ENCODE data around the gene TCP11.

TCP11 gene

GRCh38 chr6:35072698-35073055 lies 68.5 kb downstream of the TCP11 start:
- Histone ChIP-seq H2BK12ac (ENCODE audit: low read length) (no peak overlapping the region), H2BK15ac (ENCODE audit: low read length) (no peak overlapping the region), H2AFZ (ENCODE audit: low read length) (no peak overlapping the region), H3K9me3 (replicated peaks in 1 of 2; ENCODE audit: control insufficient read depth in 2 of 2, insufficient read depth in 1 of 2, low read depth in 1 of 2, low read length in 2 of 2) (no peaks in the 10 kb centered on the region), H3K79me1 (ENCODE audit: low read depth, low read length) (no peaks in the 10 kb centered on the region), H3K4me1 (ENCODE audit: control insufficient read depth in 2 of 2, insufficient read depth in 1 of 2, low read depth in 1 of 2, low read length in 2 of 2) (peaks cover 2 to 8% of the 10 kb centered on the region in 2 donors), H3K27me3 (ENCODE audit: control insufficient read depth in 3 of 3, insufficient read depth in 3 of 3, low read depth in 1 of 3, low read length in 3 of 3) (no peaks in the 10 kb centered on the region), H2BK120ac (ENCODE audit: low read depth, low read length) (no peak overlapping the region), H3K14ac (ENCODE audit: low read length) (no peak overlapping the region), H3K4ac (ENCODE audit: low read length) (no peak overlapping the region), H3K18ac (ENCODE audit: low read length) (no peak overlapping the region), H3K23ac (ENCODE audit: low read depth, low read length, poor library complexity) (no peak overlapping the region), H2AK5ac (ENCODE audit: low read depth, low read length) (no peak overlapping the region), H3K9ac (ENCODE audit: low read depth, low read length, poor library complexity) (no peak overlapping the region), H3K4me2 (ENCODE audit: insufficient read depth, low read length, poor library complexity, severe bottlenecking) (no peak overlapping the region), H2BK5ac (ENCODE audit: low read length) (no peak overlapping the region), H3K36me3 (replicated peaks in 1 of 2; ENCODE audit: control insufficient read depth in 2 of 2, insufficient read depth in 2 of 2, low read length in 2 of 2) (peaks cover 3 to 5% of the 10 kb centered on the region in 2 donors), H4K91ac (ENCODE audit: low read depth, low read length, poor library complexity) (no peak overlapping the region), H4K8ac (ENCODE audit: low read depth, low read length) (no peak overlapping the region), H3K4me3 (ENCODE audit: low read length in 2 of 2) (no peak overlapping the region), H3K27ac (replicated peaks; ENCODE audit: low read length) (no peak overlapping the region)
- no peak for DNase-seq (ENCODE audit: low spot score)
- WGBS, 2 donors (ENCODE audit: extremely low coverage in 2 of 2, insufficient read length in 2 of 2, insufficient replicate concordance in 1 of 2) = no CpG with 5 or more reads among the region's 9 CpGs

DNA sequence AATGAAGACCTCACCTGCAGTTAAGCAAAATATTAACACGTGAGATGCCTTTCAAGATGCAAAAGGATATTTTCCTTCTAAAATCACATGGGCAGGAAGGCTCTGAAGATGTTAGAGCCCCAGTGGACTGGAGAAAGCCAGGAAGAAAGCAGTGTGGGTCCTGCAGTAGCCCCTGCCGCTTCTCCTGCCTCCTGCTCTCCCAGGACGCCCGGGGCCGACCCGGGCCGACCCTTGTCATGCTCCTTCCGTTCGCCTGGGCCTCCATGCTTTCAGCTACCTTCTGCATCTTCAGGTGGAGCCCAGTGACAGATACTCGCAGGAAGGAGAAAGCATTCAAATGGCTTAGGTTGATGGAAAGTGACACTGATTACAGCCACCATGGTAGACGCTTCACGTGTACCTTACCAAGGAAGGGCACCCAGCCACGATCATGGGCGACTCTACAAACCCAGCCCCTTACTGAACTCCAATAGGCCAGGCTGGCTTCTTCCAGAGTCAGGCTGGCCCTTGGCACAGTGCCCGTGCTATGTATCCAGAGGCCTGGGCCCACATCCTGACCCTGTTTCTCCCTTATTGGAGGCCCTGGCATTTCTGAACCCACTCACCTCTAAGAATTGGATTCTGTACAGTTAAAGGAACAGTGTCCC lies 69.0 kb downstream of the TCP11 start:
- no peak for DNase-seq (ENCODE audit: low spot score)
- Histone ChIP-seq H3K9ac (ENCODE audit: low read depth, low read length, poor library complexity) (no peak overlapping the region), H2BK5ac (ENCODE audit: low read length) (peak overlapping the region; percentile 5), H3K9me3 (replicated peaks in 1 of 2; ENCODE audit: control insufficient read depth in 2 of 2, insufficient read depth in 1 of 2, low read depth in 1 of 2, low read length in 2 of 2) (no peaks in the 10 kb centered on the region), H3K4me3 (ENCODE audit: low read length in 2 of 2) (no peak overlapping the region), H3K4me2 (ENCODE audit: insufficient read depth, low read length, poor library complexity, severe bottlenecking) (no peak overlapping the region), H2BK15ac (ENCODE audit: low read length) (no peak overlapping the region), H3K27ac (replicated peaks; ENCODE audit: low read length) (no peak overlapping the region), H2AK5ac (ENCODE audit: low read depth, low read length) (no peak overlapping the region), H2BK120ac (ENCODE audit: low read depth, low read length) (no peak overlapping the region), H3K23ac (ENCODE audit: low read depth, low read length, poor library complexity) (no peak overlapping the region), H2BK12ac (ENCODE audit: low read length) (no peak overlapping the region), H4K91ac (ENCODE audit: low read depth, low read length, poor library complexity) (no peak overlapping the region), H3K36me3 (replicated peaks in 1 of 2; ENCODE audit: control insufficient read depth in 2 of 2, insufficient read depth in 2 of 2, low read length in 2 of 2) (peaks cover 3 to 5% of the 10 kb centered on the region in 2 donors), H3K79me1 (ENCODE audit: low read depth, low read length) (no peaks in the 10 kb centered on the region), H3K27me3 (ENCODE audit: control insufficient read depth in 3 of 3, insufficient read depth in 3 of 3, low read depth in 1 of 3, low read length in 3 of 3) (no peaks in the 10 kb centered on the region), H3K4me1 (ENCODE audit: control insufficient read depth in 2 of 2, insufficient read depth in 1 of 2, low read depth in 1 of 2, low read length in 2 of 2) (peaks cover 2 to 8% of the 10 kb centered on the region in 2 donors), H4K8ac (ENCODE audit: low read depth, low read length) (no peak overlapping the region), H3K14ac (ENCODE audit: low read length) (no peak overlapping the region), H3K4ac (ENCODE audit: low read length) (no peak overlapping the region), H2AFZ (ENCODE audit: low read length) (no peak overlapping the region), H3K18ac (ENCODE audit: low read length) (no peak overlapping the region)
- WGBS, 2 donors (ENCODE audit: extremely low coverage in 2 of 2, insufficient read length in 2 of 2, insufficient replicate concordance in 1 of 2) = no CpG with 5 or more reads among the region's 15 CpGs

- Histone ChIP-seq H2AK5ac (ENCODE audit: low read depth, low read length) (no peak overlapping the region), H3K9me3 (replicated peaks in 1 of 2; ENCODE audit: control insufficient read depth in 2 of 2, insufficient read depth in 1 of 2, low read depth in 1 of 2, low read length in 2 of 2) (no peaks in the 10 kb centered on the region), H2BK120ac (ENCODE audit: low read depth, low read length) (no peak overlapping the region), H3K79me1 (ENCODE audit: low read depth, low read length) (no peaks in the 10 kb centered on the region), H3K4me1 (ENCODE audit: control insufficient read depth in 2 of 2, insufficient read depth in 1 of 2, low read depth in 1 of 2, low read length in 2 of 2) (peaks cover 2 to 8% of the 10 kb centered on the region in 2 donors), H2AFZ (ENCODE audit: low read length) (no peak overlapping the region), H2BK5ac (ENCODE audit: low read length) (peak overlapping the region; percentile 5), H3K4me2 (ENCODE audit: insufficient read depth, low read length, poor library complexity, severe bottlenecking) (no peak overlapping the region), H3K23ac (ENCODE audit: low read depth, low read length, poor library complexity) (no peak overlapping the region), H2BK15ac (ENCODE audit: low read length) (no peak overlapping the region), H3K9ac (ENCODE audit: low read depth, low read length, poor library complexity) (no peak overlapping the region), H3K36me3 (replicated peaks in 1 of 2; ENCODE audit: control insufficient read depth in 2 of 2, insufficient read depth in 2 of 2, low read length in 2 of 2) (peaks cover 3 to 5% of the 10 kb centered on the region in 2 donors), H3K27me3 (ENCODE audit: control insufficient read depth in 3 of 3, insufficient read depth in 3 of 3, low read depth in 1 of 3, low read length in 3 of 3) (no peaks in the 10 kb centered on the region), H4K8ac (ENCODE audit: low read depth, low read length) (no peak overlapping the region), H3K18ac (ENCODE audit: low read length) (peak overlapping the region; percentile 22), H3K27ac (replicated peaks; ENCODE audit: low read length) (no peak overlapping the region), H3K4me3 (ENCODE audit: low read length in 2 of 2) (no peak overlapping the region), H3K14ac (ENCODE audit: low read length) (no peak overlapping the region), H3K4ac (ENCODE audit: low read length) (no peak overlapping the region), H2BK12ac (ENCODE audit: low read length) (no peak overlapping the region), H4K91ac (ENCODE audit: low read depth, low read length, poor library complexity) (no peak overlapping the region)
- no peak for DNase-seq (ENCODE audit: low spot score)
- WGBS, 2 donors (ENCODE audit: extremely low coverage in 2 of 2, insufficient read length in 2 of 2, insufficient replicate concordance in 1 of 2) = no CpG with 5 or more reads among the region's 12 CpGs
Measured at GRCh38 chr6:35071347-35071994, 69.7 kb downstream of the TCP11 start.

GRCh38 chr6:35070111-35070510 lies 71.0 kb downstream of the TCP11 start:
- Histone ChIP-seq H2AK5ac (ENCODE audit: low read depth, low read length) (no peak overlapping the region), H3K9me3 (replicated peaks in 1 of 2; ENCODE audit: control insufficient read depth in 2 of 2, insufficient read depth in 1 of 2, low read depth in 1 of 2, low read length in 2 of 2) (no peaks in the 10 kb centered on the region), H2BK12ac (ENCODE audit: low read length) (no peak overlapping the region), H3K27me3 (ENCODE audit: control insufficient read depth in 3 of 3, insufficient read depth in 3 of 3, low read depth in 1 of 3, low read length in 3 of 3) (no peaks in the 10 kb centered on the region), H3K4me2 (ENCODE audit: insufficient read depth, low read length, poor library complexity, severe bottlenecking) (no peak overlapping the region), H3K4me3 (ENCODE audit: low read length in 2 of 2) (no peak overlapping the region), H3K36me3 (replicated peaks in 1 of 2; ENCODE audit: control insufficient read depth in 2 of 2, insufficient read depth in 2 of 2, low read length in 2 of 2) (peaks cover 7% of the 10 kb centered on the region in 2 donors), H3K18ac (ENCODE audit: low read length) (no peak overlapping the region), H3K14ac (ENCODE audit: low read length) (no peak overlapping the region), H2BK15ac (ENCODE audit: low read length) (no peak overlapping the region), H2AFZ (ENCODE audit: low read length) (no peak overlapping the region), H3K4me1 (ENCODE audit: control insufficient read depth in 2 of 2, insufficient read depth in 1 of 2, low read depth in 1 of 2, low read length in 2 of 2) (peaks cover 2 to 8% of the 10 kb centered on the region in 2 donors), H2BK120ac (ENCODE audit: low read depth, low read length) (no peak overlapping the region), H3K27ac (replicated peaks; ENCODE audit: low read length) (no peak overlapping the region), H3K9ac (ENCODE audit: low read depth, low read length, poor library complexity) (no peak overlapping the region), H3K79me1 (ENCODE audit: low read depth, low read length) (no peaks in the 10 kb centered on the region), H3K4ac (ENCODE audit: low read length) (no peak overlapping the region), H3K23ac (ENCODE audit: low read depth, low read length, poor library complexity) (no peak overlapping the region), H2BK5ac (ENCODE audit: low read length) (no peak overlapping the region), H4K8ac (ENCODE audit: low read depth, low read length) (no peak overlapping the region), H4K91ac (ENCODE audit: low read depth, low read length, poor library complexity) (no peak overlapping the region)
- WGBS, 2 donors (ENCODE audit: extremely low coverage in 2 of 2, insufficient read length in 2 of 2, insufficient replicate concordance in 1 of 2) = no CpG with 5 or more reads among the region's 2 CpGs
- DNase-seq (ENCODE audit: low spot score) = no peak
